Heart left ventricle (tissue), 13 donors: ENCODE measurements around the gene AFG3L2.

ENCODE experiments used
- CTCF ChIP-seq, 12 donors: fragments of 200-600 bp; sonication (generic) in 4 of 12; IDR thresholded peaks; one replicate each; pipeline versions ENCODE4 v1.5.0 to v1.8.0; 2018 to 2022; ENCODE audit warnings: antibody characterized with exemption in 12 of 12, mild to moderate bottlenecking in 5 of 12
- POLR2A ChIP-seq, 2 donors: fragments of 450-650 bp; IDR thresholded peaks; one replicate each; pipeline ENCODE4 v1.6.1; 2017; ENCODE audit warnings: antibody characterized with exemption in 2 of 2, mild to moderate bottlenecking in 2 of 2, moderate library complexity in 2 of 2
- donor health status: ischemic (EF 13 %, LVEDD 7.1; RV severe dilation, severe dysfunction).
- donor health status: DM: no; HTN: yes; CAD: no.
- donor health status: DM: no; HTN: no; CAD: no.
- donor health status: ischemic (EF 25% LVEDD 6.9; RV normal size, moderate dysfunction).
- donor health status: ischemic (EF 25% LVEDD 5.7; RV mildly dilated, moderate dysfunction).
- donor health status: ischemic (EF 35%, LVEDD 5.7; RV mildly dilated, moderate dysfunction).
- donor health status: nonischemic (EF 11% LVEDD 7.7; RV severe dilation, severe dysfunction).
- donor health status: DM: yes; HTN: yes; CAD: no.
- donor health status: PGD.
- donor health status: ischemic (EF 29% LVEDD 5.4; RV normal size, mild dysfunction).
- donor health status: nonischemic (EF 23%, LVEDD 6.1; RV moderate dilation, normal function).

GRCh38 chr18:12329125-12329698, 47.8 kb downstream of the AFG3L2 start:
- TF ChIP-seq CTCF (IDR thresholded peaks at IDR 0.05) = no peak
- no peak for TF ChIP-seq POLR2A (IDR thresholded peaks at IDR 0.05)
